Inflammatory macrophage treated with lipopolysaccharide for 1 hour (primary cell): ENCODE measurements around the gene SLC12A1.

Experiments used
- DNase-seq, 2 donors: peaks; one replicate each; pipeline ENCODE4 v3.0.0-alpha.2; 2020 to 2022

SLC12A1 gene

DNA sequence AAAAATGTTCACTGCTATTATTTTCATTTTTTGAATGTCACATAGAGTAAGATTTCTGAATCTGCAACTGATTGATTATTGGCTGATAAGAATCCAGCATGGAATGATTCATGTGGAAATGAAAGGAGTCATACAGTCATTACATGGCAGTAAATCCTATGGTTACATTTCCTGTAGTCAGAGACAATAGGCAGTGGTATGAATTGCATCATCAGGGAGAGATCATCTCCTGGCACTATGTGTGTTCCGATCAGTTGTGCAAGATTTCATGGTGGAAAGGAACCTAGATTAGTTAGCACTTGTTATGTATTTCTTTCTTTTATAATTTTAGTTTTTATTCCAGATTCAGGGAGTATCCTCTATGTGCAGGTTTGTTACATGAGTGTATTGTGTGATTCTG is 38.8 kb downstream of the SLC12A1 start:
- DNase-seq = peak in 1 of 2 donors; percentile 1

DNA sequence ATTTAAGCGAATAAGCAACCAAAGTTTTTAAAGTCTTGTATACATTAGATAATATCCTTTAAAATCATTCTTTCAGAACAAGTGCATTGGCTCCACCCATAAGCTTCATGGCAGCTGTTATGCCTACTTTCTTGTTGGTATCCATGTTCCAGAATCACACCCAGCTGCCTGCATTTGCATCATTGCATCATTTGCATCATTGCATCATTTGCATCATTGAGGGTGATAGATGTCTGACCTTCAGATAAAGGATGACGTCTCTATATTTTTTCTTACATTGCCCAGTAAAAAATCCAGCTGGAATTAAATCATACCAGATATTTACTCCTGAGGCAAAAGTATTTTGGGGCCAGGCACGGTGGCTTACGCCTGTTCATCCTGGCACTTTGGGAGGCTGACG is 42.3 kb downstream of the SLC12A1 start:
- no peak for DNase-seq

DNA sequence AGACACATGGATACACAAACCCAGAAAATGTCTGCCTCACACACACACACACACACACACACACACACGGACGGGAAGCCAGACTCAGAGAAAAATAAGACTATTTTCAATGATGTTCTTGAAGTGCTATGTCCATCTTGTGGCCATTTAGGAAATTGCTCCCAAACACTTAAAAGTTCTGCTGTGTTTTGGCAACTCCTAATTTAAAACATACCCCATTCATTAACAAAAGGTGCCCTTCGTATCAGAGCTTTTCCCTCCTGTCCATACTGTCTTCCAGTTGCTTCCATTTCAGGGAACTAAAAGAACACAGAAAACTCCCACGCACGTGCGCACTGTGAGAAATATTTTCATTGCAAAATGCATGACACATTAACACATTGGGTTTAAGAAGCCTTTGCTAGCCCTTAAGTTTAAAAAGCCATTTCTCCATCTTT is 44.6 kb downstream of the SLC12A1 start:
- peak; percentile 35 to 43 for DNase-seq

DNA sequence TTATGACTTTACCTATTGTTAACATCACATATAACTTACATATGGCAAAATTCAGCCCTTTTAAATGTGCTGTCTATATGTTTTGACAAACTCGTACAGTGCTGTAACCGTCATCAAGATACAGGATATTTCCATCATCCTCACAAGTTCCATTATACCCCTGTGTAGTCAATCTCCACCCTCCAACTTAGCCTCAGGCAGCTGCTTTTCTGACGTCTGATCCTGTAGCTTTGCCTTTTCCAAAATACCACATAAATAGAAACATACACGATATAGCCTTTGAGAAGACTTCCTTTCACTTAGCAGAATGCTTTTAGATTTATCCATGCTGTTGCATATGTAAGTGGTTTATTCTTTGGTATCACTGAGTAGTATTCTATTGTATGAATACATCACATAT is 47.1 kb downstream of the SLC12A1 start:
- DNase-seq = no peak

DNA sequence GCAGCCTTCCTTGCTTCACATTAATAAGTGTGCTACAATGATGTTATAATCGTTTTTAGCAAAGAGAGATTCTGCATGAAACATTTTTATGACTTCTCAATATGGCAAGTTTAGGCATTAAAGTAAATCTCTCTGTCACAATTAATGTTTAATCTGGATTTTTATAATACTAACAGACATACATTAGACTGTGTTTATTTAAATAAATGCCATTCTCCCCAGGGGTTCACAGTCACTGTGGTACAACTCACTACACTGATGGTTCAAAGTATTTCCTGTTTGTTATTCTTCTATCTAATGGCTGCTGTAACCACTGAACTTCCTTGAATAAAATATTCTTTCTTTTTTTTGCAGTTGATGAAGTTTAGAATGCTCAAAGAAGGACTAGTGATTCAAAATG is 59.0 kb downstream of the SLC12A1 start:
- DNase-seq = no peak

DNA sequence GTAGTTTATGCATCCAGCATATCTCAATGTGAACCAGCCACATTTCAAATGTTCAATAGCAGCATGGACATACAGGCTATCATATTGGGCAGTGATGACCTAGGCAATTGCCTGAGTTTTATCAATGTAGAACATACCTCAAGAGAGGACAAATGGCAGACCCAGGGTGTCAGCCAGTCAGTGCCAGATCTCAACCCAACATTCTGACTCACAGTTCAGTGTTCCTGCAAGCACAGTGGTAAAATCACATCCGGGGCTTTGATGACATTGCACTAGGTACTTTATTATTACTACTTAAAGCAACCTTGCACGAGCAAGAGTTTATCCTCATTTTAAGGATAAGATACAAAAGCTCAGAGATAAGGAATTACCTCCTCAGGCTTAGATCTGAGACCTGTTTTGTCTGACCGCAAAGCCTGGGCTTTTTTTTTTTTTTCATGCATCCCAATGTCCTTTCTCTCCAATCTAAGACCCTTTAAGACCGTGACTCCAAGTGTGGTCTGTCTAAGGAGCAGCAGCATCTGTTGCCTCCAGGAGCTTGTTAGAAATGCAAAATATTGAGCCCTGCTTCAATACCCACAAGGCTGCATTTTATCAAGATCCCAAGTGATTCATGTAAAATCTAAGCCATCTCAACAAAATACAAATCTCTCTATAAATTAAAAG is 60.1 kb downstream of the SLC12A1 start:
- DNase-seq = no peak

DNA sequence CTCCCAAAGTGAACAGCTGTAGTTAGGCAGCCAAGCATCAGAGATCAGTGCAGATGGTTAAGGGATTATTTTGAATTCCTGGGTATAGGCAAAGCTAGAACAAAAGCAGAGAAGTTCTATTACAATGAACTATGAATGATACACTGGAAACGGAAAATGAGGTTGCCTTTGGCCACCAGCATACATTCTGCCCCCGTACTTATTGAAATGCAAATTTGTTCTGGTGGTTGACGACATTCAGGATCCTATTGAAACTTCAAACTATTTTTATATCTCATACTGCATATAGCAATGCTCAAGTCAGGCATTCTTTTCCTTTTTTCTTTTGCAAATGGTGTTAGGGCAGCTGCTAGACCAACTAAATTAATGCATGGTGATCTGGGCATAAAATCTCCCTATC is 61.7 kb downstream of the SLC12A1 start:
- no peak for DNase-seq

DNA sequence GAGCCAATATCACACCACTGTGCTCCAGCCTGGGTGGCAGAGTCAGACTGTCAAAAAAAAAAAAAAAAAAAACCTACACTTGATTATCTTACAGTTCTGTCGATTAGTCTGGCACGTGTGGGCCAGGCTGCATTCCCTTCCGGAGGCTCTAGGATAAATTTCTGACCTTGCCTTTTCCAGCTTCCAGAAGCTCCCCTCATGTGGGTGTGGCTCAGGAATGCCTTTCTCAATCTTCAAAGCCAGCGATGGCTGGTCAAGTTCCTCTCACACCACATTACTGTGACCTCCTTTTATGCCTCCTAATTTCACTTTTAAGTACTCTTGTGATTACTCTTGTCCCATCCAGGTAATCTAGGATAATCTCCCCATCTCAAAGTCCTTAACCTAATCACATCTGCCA is 66.9 kb downstream of the SLC12A1 start:
- DNase-seq = no peak

DNA sequence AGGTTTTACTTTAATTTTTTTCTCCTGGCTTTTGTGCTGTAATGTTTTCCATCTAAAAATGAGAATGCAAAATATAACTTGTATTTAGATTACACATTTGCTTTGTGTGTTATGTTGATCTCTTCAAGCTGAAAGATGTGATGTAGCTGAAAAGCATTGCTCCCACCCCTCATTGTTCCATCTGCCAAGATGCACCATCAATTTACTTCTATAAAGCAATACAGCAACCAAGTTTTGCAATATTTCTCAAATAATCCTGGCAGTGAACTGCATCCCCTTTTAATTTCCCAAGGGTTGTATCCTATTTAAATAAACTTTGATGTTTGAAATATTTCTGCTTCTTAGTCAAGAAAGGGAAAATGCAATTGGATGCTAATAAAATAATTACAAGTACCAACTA is 72.6 kb downstream of the SLC12A1 start:
- DNase-seq = no peak

DNA sequence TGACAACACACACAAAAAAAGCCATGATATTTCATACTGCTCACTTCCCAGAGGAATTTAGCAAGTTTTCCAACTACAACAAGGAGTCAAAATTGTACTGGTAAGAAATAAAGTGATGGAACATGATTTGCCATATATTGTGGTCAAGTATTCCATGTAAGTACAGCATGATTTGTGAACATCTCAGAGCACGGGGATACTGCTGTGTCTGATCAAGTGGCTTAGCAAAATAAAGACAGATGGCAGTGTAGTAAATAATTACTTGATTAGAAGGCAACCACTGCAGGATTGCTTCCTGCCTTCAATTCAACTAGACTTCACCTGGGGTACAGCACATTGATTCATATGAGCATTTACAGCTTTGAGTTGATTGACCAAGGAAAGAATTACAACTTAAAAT is 73.5 kb downstream of the SLC12A1 start:
- no peak for DNase-seq

DNA sequence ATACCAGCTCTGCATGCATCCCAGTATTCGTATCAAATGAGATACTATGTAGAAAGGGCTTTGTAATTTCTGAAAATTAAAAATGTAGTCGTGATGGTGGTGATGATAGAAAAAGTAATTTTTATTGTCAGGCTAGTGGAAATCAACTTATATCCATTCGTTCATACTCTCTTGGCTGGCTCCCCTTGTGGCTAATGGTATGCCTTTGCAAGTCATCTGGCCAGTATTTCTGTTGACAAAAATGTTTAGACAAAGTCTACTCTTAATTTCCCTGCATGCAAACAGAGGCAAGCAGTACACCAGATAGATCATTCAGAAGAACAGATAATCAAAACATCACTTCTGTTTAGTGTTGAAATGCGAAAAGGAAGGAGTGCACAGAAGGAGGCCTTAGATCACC is 75.6 kb downstream of the SLC12A1 start:
- DNase-seq = no peak

DNA sequence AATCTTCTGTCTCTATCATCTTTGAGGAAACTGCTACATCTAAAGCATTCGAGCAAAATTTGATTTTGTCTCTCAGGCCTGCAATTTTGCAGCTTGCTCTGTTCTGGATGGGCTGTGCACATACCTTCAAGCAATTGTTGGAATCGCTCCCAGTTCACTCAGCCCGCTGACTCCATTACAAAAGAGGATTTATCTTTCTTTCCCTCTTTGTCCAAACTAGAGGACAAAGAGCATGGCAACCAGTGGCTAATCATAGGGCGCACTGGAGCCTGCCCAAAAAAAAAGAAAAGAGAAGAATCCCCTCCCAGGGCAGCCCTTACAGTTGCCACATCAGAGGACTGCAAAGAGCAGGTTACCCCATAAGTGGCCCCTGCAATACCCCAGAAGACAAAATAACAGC is 76.1 kb downstream of the SLC12A1 start:
- no peak for DNase-seq

DNA sequence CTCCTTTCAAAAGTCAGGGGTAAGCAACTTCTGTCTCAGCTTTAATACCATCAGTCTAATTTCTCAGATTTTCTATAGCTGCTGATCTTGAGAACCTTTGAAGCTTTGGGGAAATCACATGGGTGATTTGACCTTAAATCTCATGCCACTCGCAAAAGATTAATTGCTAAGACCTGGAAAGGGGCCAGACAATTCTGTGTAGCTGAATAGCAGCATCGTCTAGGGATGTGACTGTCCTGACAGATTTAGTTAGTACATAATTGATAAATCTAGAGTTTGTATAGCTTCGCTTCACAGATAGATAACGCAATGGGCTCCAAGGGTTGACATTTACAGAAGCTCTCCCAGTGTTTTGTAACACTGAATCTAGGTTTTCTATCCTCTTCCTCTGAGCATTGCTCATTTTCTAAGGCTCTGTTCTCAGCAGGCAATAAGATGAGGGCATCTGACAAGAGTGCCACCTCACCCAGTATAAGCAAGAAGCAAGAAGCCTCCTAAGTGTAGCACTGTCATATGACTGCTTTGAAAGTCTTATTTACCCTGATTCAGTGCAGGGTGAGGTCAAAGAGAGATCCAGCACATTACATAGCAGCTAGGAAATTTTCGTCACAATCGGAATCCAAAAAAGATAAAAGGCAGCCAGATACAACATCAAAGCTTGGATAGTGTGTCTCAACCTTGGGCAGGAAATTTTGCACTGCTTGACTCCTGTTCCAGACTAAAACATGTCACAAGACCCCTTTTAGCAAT is 77.5 kb downstream of the SLC12A1 start:
- DNase-seq = no peak

DNA sequence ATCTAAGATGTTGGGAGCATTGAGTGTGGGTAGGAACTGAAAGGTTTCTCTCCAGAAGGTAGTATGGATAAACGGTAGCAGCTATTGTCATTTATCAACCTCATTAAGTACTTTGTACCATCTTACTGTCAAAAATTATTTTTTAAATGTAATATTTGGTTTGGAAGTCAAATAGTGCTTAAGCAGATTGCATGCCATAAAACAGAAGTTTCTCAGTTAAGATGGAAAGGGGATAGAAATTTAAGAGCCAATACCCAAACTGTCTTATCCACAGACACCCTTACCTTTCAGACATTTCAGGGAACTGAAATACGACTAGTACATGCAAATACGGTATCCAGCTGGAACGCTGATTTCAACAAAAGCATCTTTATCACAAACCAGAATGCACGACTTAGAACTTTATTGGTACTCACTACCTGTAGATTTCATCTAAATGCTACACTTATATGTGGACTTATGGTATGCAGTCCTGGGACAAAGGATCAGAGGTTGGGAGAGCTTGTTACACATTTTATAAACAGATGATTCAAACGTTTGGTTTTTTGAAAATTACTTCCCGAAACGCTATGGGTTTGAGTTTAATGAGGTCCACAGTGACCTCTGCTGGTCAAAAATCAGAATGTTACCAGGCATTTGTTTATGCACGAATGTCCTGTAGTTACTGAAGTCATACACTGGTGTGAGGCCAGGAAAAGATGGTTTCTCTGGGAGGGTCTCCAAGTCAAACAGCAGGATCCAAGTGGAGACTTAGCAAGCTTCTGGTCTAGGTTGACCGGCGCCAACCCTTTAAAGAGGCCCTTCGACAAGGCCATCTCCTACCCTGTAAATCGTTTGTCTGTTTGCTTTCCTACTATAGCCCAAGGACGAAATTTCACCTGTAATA is 79.5 kb downstream of the SLC12A1 start:
- peak; percentile 51 to 89 for DNase-seq

DNA sequence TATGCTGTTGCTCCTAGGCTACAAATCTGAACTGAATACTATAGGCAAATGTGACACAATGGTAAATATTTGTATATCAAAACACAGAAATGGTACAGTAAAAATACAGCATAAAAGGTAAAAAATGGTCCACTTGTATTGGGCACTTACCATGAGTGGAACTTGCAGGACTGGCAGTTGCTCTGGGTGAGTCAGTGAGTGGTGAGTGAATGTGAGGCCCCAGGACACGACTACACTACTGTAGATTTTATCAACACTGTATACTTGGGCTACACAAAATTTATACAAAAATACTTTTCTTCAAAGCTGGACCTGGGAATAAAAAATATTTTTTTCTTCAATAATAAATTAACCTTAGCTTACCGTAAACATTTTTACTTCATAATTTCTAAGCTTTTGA is 83.5 kb downstream of the SLC12A1 start:
- DNase-seq = no peak

DNA sequence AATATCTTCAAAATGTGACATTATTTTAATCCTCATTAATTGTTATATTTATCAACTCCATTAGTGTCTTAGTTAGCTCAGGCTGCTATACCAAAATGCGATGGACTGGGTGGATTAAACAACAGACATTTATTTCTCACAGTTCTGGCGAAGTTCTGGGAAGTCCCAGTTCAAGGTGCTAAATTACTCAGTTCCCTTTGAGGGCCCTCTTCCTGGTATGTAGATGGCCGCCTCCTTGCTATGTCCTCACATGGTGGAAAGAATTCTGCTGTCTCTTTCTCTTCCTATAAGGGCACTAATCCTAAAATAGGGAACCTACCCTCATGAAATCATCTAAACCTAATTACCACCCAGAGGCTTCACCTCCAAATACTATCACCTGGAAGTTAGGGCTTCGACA is 86.4 kb downstream of the SLC12A1 start:
- no peak for DNase-seq

DNA sequence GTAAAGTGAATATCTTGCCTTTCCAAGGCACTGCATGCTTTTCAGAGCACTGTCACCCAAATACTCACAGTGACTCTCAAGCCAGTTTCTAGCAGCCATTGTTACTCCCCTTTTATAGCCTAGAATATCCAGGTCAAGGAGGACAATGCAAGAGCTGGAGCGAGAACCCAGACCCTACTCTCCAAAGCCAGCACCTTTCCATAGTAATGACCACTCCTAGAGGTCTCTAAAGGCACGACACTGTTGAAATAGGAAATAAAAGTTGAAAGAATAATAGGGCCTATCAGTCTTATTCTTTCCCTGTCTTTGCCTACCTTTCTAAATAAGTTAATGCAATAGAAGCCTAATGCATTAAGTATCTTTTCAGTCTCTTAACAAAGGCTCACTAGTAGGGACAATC is 91.6 kb downstream of the SLC12A1 start:
- DNase-seq = no peak

DNA sequence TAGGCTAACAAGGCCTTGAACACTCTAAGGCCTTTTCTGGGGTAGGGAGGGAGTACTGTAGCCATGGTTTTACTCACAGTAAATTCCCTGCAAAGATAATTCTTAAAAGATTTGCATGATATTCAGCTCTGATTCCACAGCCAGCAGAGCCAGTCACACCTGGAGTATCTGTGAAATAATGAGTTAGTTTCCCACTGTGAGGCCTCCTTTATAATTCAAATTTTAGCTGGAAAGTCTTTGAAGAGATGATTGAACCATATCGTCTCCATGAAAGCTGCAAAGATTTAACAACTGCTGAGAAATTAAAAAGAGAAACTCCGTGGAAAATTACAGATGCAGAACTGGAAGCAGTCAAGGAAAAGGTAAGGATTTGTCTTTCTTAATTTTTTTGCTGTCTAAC is 92.8 kb downstream of the SLC12A1 start:
- no peak for DNase-seq

DNA sequence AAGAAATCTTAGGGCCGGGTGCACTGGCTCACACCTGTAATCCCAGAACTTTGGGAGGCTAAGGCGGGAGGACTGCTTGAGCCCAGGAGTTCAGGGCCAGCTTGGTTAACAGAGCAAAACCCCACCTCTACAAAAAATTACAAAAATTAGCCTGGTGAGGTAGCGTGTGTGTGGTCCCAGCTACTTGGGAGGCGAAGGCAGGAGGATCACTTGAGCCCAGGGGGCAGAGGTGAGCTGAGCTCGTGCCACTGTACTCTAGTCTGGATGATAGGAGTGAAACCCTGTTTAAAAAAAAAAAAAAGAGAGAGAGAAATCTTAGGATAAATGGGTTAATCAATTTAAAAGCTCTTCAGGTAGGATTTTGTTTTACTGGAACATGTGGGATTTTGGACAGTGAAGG is 93.9 kb downstream of the SLC12A1 start:
- no peak for DNase-seq

DNA sequence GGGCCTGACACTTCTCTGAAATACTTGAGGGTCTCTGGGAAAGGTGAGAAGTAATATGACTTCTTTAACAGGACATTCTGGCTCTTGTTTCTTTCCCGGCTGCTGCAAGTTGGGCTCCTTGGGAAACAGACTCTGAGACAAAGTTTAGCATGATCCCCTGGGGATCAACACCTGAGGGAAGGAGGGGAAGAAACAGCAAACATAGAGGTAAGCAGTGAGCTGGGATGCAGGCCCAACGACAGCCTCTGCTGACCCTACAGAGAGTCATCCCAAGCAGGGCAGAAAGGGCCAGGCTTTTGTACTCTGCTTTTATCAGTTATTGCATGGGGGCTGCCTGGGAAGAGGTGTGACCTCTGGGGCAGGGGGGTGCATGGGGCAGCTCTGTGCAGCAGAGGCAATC is 98.3 kb downstream of the SLC12A1 start:
- DNase-seq = no peak

DNA sequence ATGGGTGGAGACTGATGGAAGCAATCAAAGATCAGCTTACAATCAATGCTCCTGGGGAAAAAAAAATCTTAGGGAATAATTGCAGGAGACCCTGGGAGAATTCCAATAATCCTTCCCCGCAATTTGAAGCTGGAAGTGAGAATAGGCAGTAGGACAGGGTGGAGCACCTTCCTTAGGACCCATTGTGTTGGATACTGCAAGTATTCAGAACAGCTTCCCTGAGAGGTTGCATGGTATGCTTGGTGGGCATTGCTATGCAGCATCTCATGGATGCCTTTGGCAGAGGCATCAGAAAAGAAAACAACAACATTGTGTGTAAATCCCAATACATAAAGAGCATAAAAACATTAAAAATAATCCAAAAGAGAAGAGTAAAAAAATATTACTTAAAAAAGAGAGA is 100.5 kb downstream of the SLC12A1 start:
- no peak for DNase-seq

DNA sequence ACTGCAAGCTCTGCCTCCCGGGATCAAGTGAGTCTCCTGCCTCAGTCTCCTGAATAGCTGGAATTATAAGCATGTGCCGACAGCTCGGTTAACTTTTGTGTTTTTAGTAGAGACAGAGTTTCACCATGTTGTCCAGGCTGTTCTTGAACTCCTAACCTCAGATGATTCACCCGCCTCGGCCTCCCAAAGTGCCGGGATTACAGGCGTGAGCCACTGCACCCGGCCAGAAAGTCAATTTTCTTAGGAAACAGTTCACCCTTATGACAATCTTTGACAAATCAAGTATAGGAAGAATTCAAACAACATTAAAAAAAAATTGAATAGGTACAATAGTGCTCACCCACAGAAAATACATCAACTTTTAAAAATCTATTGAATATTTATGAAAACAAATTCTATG is 101.5 kb downstream of the SLC12A1 start:
- DNase-seq = no peak

DNA sequence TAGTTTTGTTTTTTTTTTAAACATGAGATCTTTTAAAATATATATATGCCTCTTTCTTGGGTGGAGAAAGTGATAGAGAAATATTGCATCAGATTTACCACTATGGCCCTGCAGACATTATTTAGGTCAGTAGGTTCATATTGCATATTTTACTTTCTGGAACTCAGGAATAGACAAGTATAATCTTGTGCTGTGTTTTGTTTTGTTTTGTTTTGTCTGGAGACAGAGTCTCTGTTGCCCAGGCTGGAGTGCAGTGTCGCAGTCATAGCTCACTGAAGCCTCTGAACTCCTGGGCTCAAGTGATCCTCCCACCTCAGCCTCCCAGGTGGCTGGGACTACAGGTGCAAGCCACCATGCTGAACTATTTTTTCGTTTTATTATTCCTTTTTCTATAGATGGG is 103.6 kb downstream of the SLC12A1 start:
- no peak for DNase-seq

DNA sequence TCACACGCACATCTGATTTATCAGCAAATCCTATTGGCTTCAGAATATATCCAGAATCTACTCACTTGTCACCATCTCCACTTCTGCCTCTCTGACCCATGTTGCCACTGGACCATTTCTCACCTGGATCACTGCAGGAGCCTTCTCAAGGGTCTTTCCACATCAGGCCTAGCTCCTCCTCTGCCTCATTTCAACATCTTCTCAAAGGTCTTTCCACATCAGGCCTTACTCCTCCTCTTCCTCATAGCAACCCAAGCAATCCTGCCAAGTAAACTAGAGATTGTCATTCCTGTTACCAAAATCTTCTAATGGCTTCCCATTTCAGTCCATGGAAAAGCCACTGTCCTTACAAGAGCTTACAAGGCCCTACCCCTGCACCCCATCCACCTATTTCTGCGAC is 107.1 kb downstream of the SLC12A1 start:
- DNase-seq = no peak
